SKM-1 (cell line): ENCODE data around the gene ZFAND3.

Experiments used
- DNase-seq: peaks from one replicate; lab custom pipeline; 2025; ENCODE audit not compliant: unreplicated experiment; lab: John Stamatoyannopoulos, UW

The ZFAND3 gene

GRCh38 chr6:38175786-38176185 is 356.3 kb downstream of the ZFAND3 start:
- DNase-seq: no peak

- DNase-seq: no peak
These were observed 357.5 kb downstream of the ZFAND3 start for GRCh38 chr6:38176797-38177751.

GRCh38 chr6:38177882-38178583 is 358.5 kb downstream of the ZFAND3 start:
- DNase-seq: no peak

- no peak for DNase-seq
These were observed 359.0 kb downstream of the ZFAND3 start for GRCh38 chr6:38178584-38178886.

- DNase-seq: no peak
These were observed 359.8 kb downstream of the ZFAND3 start for GRCh38 chr6:38179300-38179699.

- no peak for DNase-seq
These were observed 360.4 kb downstream of the ZFAND3 start for GRCh38 chr6:38179794-38180430.

- no peak for DNase-seq
These were observed 361.1 kb downstream of the ZFAND3 start for GRCh38 chr6:38180586-38180985.

GRCh38 chr6:38182426-38182825 is 362.9 kb downstream of the ZFAND3 start:
- no peak for DNase-seq

GRCh38 chr6:38183856-38184584 is 364.5 kb downstream of the ZFAND3 start:
- no peak for DNase-seq

- DNase-seq: no peak
These were observed 365.1 kb downstream of the ZFAND3 start for GRCh38 chr6:38184585-38185080.

GRCh38 chr6:38185244-38185643 is 365.7 kb downstream of the ZFAND3 start:
- DNase-seq: no peak

- no peak for DNase-seq
These were observed 366.2 kb downstream of the ZFAND3 start for GRCh38 chr6:38185752-38186151.

GRCh38 chr6:38187325-38187724 is 367.8 kb downstream of the ZFAND3 start:
- no peak for DNase-seq

GRCh38 chr6:38187811-38188590 is 368.5 kb downstream of the ZFAND3 start:
- no peak for DNase-seq

- no peak for DNase-seq
These were observed 369.3 kb downstream of the ZFAND3 start for GRCh38 chr6:38188677-38189335.

GRCh38 chr6:38191418-38191817 is 371.9 kb downstream of the ZFAND3 start:
- no peak for DNase-seq

- DNase-seq: no peak
These were observed 372.5 kb downstream of the ZFAND3 start for GRCh38 chr6:38192011-38192410.

GRCh38 chr6:38192487-38192886 is 373.0 kb downstream of the ZFAND3 start:
- no peak for DNase-seq

GRCh38 chr6:38193051-38193450 is 373.5 kb downstream of the ZFAND3 start:
- DNase-seq: no peak
